GM18517 (cell line): Measurements from ENCODE around the gene TMEM134.
"Not testable (repeated sequence)": the region's sequence is repeated elsewhere in the genome, so short reads cannot be mapped to it uniquely, and the experiment has no call there.

Source experiments
- ATAC-seq: cut with Tn5 transposase; IDR thresholded peaks from one replicate; pipeline ENCODE4 v1.9.1; 2021; ENCODE audit warnings: mild to moderate bottlenecking, moderate library complexity; ENCODE audit not compliant: unreplicated experiment

Gene TMEM134

GRCh38 chr11:67486481-67487195 lies 17.6 kb upstream of the TMEM134 start:
- ATAC-seq = peak; percentile 28

DNA sequence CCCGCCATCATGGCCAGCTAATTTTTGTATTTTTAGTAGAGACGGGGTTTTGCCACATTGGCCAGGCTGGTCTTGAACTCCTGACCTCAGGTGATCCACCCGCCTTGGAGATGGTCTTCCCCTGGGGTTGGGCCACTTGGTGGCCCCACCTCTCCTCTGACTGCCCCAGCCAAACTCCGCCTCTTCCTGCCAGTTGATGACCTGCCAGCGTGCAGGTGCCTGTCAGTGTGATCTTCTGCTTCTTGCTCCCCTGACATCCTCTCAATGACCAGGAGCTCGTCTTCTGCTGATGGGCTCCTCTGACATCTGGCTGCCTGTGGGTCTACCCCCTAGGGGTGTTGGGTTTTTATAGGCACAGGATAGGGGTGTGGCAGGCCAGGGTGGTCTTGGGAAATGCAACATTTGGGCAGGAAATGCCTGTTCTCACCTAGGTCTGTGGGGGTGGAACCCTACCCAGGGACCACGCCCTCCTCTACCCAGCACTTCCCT lies 16.9 kb upstream of the TMEM134 start:
- ATAC-seq = not testable (repeated sequence)

DNA sequence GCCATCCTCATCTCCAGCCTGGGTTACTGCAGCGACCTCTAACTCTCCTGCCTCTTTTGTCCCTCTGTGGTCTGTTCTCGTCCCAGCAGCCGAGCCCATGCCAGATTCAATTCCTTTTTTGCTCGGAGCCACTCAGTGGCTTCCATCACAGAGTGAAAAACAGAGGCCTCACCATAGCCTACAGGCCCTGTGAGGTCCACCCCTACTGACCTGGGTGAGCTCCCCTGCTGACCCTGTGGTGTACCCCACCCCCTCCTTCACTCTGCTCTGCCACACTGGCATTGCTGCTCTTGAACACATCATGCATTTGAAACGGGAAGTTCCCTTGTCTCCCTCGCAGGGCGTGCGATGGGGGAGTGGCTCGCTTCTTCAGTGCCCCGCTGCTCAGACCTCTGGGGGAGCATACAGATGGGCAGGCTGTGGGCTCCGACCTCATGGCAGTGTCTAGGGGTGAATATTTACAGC lies 15.8 kb upstream of the TMEM134 start:
- ATAC-seq = no peak

DNA sequence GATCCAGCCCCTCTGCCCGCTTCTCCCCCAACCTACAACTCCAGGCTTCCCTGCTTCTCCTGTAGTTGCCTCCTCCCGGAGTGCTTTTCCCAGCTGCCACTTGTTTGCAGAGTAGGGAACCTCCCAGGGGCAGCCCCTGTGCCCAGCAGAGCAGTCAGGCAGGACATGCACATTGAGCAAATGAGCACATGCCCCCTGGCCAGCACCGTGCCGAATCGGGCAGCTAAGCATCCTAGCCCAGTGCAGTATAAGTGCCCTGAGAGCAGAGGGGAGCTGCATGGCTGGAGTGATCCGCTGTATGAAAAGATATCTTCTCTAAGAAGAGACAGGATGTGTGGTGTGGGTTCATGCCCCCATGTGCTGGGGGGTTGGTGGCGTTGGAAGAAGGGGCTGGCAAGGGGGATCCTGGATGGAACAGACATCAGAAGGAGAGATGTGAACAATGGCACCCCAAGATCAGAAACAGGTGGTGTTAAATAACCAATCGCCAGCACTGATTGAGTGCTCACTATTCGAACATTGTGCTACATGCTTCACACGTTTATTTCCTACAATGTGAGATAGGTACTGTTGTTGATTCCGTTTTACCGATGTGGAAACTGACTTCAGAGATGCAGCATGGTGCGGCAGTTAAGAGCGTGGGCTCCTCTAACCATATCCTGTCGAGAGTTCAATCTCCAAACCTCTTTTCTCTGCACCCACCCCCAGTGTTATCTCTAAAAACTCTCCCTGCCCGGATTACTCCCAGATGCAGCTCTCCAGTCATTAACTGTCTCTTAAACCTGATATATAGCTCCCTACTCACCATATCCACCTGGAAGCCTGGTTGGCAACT lies 15.0 kb upstream of the TMEM134 start:
- ATAC-seq = no peak

GRCh38 chr11:67482827-67483798 lies 14.1 kb upstream of the TMEM134 start, which contains the start of gene AIP:
Gene AIP (plus strand): TSS chr11:67483026. CDS start chr11:67483159, 133 bp downstream.
- peak; percentile 51 for ATAC-seq

DNA sequence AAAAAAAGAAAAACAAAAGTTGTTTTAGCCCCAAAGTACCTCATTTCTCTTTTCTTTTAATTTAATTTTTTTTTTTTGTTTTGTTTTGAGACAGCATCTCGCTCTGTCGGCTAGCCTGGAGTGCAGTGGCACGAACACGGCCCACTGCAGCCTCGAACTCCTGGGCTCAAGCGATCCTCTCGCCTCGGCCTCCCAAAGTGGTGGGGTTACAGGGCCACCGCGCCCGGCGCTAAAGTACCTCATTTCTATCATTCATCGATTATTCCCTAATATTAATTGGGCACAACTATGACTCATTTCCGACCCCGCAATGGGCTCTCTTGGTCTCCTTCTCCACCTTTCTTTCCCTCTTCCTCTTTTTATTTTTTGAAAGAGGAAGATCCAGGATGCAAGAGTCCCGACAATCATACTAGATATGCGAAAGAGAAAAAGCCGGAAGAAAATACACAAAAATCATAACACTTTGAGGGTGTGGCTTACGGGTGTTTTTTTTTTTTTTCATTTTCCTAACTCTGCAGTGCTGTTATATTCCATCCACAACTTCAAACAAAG lies 13.3 kb upstream of the TMEM134 start:
- no peak for ATAC-seq

- ATAC-seq = not testable (repeated sequence)
Measured at GRCh38 chr11:67477344-67478050, 8.4 kb upstream of the TMEM134 start.

- ATAC-seq = not testable (repeated sequence)
Measured at GRCh38 chr11:67476692-67477091, 7.6 kb upstream of the TMEM134 start.

GRCh38 chr11:67472882-67473281 lies 3.8 kb upstream of the TMEM134 start:
- no peak for ATAC-seq

GRCh38 chr11:67470337-67471002 lies 1.4 kb upstream of the TMEM134 start:
- no peak for ATAC-seq

DNA sequence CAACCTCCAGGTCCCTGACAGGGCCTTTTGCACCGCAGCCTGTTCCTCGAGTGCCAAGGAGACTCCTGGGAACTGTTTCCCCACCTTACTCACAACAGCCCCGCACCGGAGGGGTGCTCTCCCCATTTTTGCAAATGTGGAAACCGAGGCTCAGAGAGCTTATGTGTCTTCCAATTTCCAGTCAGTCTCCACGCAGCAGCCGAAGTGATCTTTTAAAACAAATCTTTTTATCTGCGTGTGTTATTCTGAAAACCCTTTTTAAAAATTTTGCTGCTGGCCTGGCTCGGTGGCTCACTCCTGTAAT lies 409 bp upstream of the TMEM134 start:
- ATAC-seq = peak; percentile 7

GRCh38 chr11:67468456-67468758 lies 644 bp downstream of the TMEM134 start:
- no peak for ATAC-seq

DNA sequence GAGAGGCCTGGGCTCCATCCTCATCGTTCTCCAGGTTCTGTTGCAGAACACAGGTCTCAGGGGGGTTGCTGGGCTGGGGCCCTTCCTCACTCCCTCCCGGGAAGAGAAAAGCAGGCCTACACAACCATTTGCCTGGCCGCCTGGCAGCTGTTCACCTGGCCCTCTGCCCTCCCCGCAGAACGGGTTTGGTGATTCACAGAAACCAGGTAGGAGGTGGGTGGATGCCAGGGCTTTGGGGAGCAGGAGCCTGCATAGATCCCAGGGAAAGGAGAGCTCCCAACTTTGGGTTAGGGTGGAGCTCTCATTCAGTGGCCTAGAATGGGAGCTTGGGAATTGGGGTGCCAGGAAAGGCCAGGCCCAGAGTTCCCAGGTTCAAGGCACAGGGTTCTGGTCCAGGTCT lies 995 bp downstream of the TMEM134 start:
- no peak for ATAC-seq

DNA sequence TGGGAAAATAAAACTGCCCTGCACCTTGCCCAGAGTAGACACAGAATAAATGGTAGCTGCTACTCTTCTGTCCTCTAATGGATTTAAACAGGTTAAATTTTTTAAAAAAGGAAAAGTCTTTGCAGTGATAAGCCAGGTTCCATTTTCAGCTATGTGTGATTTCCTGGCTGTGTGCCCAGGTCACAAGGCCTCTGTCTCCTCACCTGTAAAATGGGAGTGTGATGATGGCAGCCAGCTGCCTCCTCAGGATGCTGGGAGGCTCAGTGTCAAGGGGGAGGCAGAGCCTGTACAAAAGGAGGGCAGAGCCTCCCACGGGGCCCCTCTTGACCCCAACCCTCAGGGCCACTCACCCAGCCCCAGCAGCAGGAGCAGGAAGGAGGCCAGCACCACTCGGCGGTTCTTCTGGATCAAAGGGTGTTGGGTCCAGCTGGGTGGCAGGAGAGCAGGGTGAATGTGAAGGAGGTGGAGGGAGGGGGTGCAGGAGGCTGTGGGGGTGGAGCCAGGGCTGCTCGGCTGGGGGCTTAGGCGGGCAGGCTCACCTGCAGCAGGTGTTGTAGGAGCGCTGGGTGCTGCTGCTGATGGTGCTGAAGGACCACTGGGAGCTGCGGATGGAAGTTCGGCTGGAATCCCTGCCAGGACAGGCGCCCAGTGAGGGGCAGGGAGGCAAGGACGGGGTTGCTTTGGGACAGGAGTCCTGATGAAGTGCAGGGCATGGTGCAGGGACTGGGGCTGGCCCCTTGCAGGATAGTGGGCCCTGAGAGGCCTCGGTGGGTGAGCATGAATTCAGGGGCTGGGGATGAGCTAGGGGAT lies 1.9 kb downstream of the TMEM134 start:
- ATAC-seq = no peak

- no peak for ATAC-seq
Measured at GRCh38 chr11:67466367-67466766, 2.7 kb downstream of the TMEM134 start.

DNA sequence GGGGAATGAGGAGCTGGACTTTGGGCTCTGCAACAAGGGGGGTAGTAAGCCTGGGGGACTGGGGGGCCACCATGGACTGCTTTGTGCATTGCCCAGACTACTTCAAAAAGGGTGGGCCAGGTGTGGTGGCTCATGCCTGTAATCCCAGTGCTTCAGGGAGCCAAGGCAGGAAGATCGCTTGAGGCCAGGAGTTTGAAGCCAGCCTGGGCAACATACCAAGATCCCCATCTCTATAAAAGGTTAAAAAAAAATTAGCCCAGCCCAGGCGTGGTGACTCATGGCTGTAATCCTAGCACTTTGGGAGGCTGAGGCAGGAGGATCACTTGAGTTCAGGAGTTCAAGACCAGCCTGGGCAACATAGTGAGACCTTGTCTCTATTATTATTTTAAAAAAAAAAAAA lies 3.5 kb downstream of the TMEM134 start:
- not testable (repeated sequence) for ATAC-seq

GRCh38 chr11:67465189-67465510 lies 3.9 kb downstream of the TMEM134 start:
- ATAC-seq = no peak

DNA sequence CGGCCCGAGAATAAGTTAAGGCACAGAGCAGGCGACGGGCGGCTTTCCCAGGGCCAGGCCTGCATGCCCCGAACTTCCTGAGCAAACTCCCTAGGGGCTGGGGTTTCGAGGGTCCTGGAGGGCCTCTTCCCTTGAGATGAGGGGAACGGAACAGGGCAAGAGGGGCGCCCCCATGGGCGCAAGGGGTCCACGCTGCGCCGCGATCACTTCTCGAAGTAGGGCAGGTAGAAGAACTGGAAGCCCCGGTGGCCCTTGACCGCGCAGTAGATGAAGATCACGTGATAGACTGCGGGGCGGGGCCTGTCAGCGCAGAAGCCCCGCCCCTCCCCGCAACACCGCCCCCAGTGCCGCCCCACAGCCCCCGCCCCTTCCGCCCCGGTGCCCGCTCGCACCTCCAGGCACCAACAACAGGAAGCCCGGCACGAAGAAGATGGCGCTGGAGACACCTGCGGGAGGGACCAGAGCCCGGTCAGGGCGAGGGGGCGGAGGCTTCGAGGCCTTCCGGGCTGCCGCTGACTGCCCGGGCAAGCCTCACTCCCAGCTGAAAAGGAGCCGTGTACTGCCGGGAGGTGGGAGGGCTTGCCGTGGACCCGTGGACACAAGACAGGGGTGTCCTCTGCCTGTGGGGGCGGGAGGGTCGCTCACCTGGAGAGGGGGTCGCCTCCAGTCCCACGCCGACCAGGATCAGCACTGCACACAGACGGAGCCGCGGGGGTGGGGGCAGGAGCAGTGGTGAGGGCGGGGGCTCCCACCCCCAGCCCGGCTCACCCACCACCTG lies 4.5 kb downstream of the TMEM134 start:
- peak; percentile 52 for ATAC-seq
